ENCODE data around the gene COL18A1. TPM values are rescaled to one million over a fixed set of nuclear protein-coding genes. Genes with fewer than 3 reads are reported as not detected.
"Not testable (repeated sequence)": the region's sequence is repeated elsewhere in the genome, so short reads cannot be mapped to it uniquely, and the experiment has no call there.

COL18A1 gene
- total RNA-seq, 8 experiments from 2014 or later = 1.6 to 341 (median 7.1) TPM

DNA sequence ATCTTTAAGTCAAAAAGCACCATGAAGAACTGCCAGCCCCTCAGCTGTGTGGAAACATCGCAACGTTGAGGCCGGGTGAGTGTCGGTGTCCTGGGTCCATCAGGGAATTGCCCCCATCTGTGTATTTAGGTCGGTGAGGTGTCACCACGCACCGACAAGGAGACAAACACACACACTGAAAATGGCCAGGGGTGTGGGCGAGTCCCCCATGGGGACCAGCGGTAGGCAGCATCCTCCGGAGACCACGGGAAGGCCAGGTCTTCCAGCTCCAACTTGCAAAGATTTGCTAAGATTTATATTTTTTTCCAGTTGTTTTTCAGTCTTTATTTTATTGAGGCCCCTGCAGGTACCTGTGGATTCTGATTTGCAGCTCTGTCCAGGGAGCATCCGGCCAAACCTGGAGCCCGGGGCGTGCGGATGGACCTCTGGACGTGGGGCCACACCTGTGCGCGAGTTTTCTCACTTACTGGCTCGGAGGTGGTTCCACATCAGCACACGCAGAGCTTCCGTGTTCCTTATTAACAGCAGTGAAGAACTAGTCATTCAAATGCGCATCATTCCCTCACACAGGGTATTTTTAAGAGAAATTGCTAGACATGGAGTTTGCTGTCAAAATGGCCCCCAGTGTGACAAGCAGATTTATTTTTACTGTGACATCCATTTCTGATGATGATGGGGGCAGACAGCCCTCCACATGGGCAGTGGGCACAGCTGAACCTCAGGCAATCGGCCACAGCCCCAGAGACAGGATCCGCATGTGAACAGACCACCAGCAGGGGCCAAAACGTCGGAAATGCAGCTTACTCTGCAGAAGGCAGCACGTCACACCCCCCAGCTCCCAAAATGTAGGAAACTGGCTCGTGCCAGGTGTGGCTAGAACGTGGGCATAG lies 154.5 kb downstream of the COL18A1 start:
- 69 to 100% (median 90%) methylated on average over 2 to 14 of the region's 29 CpGs; no CpG with 5 or more reads in 2 of the 10 experiments for WGBS, 10 experiments
- in situ Hi-C loops (cut with MboI; ENCODE audit: low pct_unique_long_range_greater_than_20kb in 2 of 9, low sequenced_read_pairs in 9 of 9, unreplicated experiment in 9 of 9) = loop anchor here in 8 of 9 experiments (25.0 kb wide), 2 partner anchors 253 to 278 kb away; no protein-coding TSS in a partner anchor
- no peak for ATAC-seq (replicated peaks in 6 of 8)
- Histone ChIP-seq H3K4me3 (no peak overlapping the region), H3K27ac (no peak overlapping the region), H3K4me1 (replicated peaks in 1 of 2) (peaks cover 5 to 14% of the 10 kb centered on the region in 2 donors)

DNA sequence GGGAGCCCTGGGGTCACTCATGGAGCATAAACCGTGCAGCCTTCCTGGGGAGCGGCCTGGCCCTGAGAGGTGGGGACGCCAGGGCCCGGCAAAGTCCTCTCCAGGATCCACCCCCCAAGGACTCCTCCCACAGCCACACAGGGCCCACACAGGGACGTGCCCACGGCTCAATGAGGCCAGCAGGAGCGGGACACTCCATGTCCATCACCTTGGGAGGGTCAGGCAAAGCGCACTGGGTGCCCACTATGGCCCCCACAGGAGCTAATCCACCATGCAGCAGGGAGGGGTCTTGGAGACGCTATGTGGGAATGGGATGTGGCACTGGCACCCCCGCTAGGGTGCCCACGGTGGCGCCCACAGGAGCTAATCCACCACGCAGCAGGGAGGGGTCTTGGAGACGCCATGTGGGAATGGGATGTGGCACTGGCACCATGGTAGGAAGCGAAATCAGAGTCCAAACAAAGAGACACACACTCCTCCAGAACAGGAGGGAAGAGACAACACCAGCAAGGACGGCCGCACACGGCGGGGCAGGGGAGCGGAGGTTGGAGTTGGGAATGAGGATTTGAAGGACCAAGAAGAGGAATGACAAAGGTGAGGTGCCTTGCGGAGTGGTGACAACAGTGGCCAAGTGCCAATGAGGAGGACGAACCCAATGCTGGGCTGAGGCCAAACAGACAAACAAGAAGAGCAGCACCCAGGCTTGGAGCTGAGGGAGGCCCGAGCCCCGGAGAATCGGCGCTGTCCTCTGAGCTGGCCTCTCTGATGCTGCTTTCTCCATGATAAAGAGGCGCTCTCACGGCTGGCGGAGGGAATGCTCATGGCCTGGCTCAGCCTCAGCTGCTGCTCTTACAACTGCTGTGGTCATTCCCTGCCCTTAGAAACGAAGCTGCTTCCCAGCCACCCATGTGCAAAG lies 155.4 kb downstream of the COL18A1 start:
- no peak overlapping the region for H3K4me3 ChIP-seq
- no peak for ATAC-seq (replicated peaks in 6 of 8)
- peaks cover 5 to 10% of the 10 kb centered on the region in 2 donors for H3K4me1 ChIP-seq (replicated peaks in 1 of 2)
- in situ Hi-C loops (cut with MboI; ENCODE audit: low pct_unique_long_range_greater_than_20kb in 2 of 9, low sequenced_read_pairs in 9 of 9, unreplicated experiment in 9 of 9) = loop anchor here in 8 of 9 experiments (25.0 kb wide), 2 partner anchors 252 to 277 kb away; no protein-coding TSS in a partner anchor
- no peak overlapping the region for H3K27ac ChIP-seq
- 20 to 75% (median 62%) methylated on average over 1 to 22 of the region's 30 CpGs; no CpG with 5 or more reads in 3 of the 10 experiments for WGBS, 10 experiments

DNA sequence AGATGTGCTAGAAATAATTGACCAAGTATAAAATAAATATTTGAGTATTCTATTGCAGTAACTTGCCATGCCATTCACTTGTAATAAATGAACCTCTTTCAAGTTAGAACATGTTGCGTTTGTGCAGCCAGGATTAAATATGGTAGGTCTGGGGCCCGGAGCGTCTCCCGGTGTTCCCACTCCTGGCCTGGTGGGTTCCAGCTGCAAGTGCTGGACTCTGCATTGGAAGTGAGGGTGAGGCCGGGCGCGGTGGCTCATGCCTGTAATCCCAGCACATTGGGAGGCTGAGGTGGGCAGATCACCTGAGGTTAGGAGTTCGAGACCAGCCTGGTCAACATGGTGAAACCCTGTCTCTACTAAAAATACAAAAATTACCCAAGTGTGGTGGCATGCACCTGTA lies 156.3 kb downstream of the COL18A1 start:
- H3K4me1 ChIP-seq (replicated peaks in 1 of 2); ATAC-seq (replicated peaks in 6 of 8); H3K27ac ChIP-seq; H3K4me3 ChIP-seq: not testable (repeated sequence)
- WGBS, 10 experiments = 20 to 96% (median 94%) methylated on average over 1 to 7 of the region's 8 CpGs; no CpG with 5 or more reads in 5 of the 10 experiments
- in situ Hi-C loops (cut with MboI; ENCODE audit: low pct_unique_long_range_greater_than_20kb in 2 of 9, low sequenced_read_pairs in 9 of 9, unreplicated experiment in 9 of 9) = loop anchor here in 8 of 9 experiments (25.0 kb wide), 2 partner anchors 251 to 276 kb away; no protein-coding TSS in a partner anchor

DNA sequence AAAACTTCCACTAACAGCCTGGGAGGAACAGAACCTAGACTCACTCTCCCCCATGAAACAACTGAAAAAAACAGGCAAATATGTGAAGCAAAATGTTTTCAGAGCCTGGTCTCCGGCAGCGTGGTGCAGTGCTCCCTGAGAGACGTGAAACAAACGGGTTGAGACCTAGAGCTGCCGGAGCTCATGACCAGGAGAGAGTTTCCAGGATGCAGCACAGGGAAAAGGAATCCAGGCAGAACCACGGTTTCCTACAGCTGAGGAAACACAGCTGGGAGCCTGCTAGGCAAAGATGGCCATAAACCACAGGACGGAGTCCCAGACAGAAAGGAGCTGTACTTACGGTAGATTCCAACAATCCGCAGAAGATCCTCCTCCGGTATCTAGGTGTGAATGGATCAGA lies 157.4 kb downstream of the COL18A1 start:
- Histone ChIP-seq H3K4me3 (no peak overlapping the region), H3K4me1 (replicated peaks in 1 of 2) (no peaks in the 10 kb centered on the region), H3K27ac (no peak overlapping the region)
- in situ Hi-C loops (cut with MboI; ENCODE audit: low pct_unique_long_range_greater_than_20kb in 2 of 9, low sequenced_read_pairs in 9 of 9, unreplicated experiment in 9 of 9) = loop anchor here in 8 of 9 experiments (25.0 kb wide), 2 partner anchors 250 to 275 kb away; no protein-coding TSS in a partner anchor
- WGBS, 10 experiments = 23 to 87% (median 75%) methylated on average over 4 to 10 of the region's 10 CpGs; no CpG with 5 or more reads in 4 of the 10 experiments
- ATAC-seq (replicated peaks in 6 of 8) = no peak

DNA sequence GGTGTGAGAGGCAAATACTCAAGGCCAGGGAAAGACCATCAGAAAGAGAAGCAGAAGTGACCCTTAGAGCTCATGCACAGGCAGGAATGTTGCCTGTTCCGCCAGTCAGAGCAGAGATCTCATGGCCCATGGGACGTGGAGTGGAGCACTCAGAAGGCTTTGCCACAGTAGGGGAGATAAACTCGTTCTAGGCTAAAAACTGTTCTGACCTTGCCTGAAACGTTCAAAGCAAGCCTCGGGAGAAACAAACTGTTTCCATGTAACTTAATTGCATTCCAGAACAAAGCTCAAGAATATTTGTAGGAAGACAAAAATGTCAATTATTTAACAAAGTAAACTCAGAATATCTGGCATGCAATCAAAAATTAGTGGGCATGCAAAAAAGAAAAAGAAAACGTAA lies 158.0 kb downstream of the COL18A1 start:
- Histone ChIP-seq H3K27ac (no peak overlapping the region), H3K4me1 (replicated peaks in 1 of 2) (no peaks in the 10 kb centered on the region), H3K4me3 (no peak overlapping the region)
- in situ Hi-C loops (cut with MboI; ENCODE audit: low pct_unique_long_range_greater_than_20kb in 2 of 9, low sequenced_read_pairs in 9 of 9, unreplicated experiment in 9 of 9) = loop anchor here in 8 of 9 experiments (25.0 kb wide), 2 partner anchors 249 to 274 kb away; no protein-coding TSS in a partner anchor
- no peak for ATAC-seq (replicated peaks in 6 of 8)
- 10 to 96% (median 72%) methylated on average over 3 to 6 of the region's 6 CpGs for WGBS, 10 experiments

Other genes starting within 250 kb of the COL18A1 start
- gene POFUT2, start 117.3 kb upstream of the COL18A1 start, total RNA-seq = 10 to 100 TPM; 17.3 to 40.8 (median 25.6) TPM
- 10 to 100 TPM in 3 of 8 experiments, 1 to 10 TPM in 5; 4.0 to 40.5 (median 8.2) TPM for gene SLC19A1, start 137.3 kb downstream of the COL18A1 start, total RNA-seq
- 10 to 100 TPM in 4 of 8 experiments, 1 to 10 TPM in 4; 2.5 to 20.9 (median 10.0) TPM for gene PCBP3, start 238.6 kb downstream of the COL18A1 start, total RNA-seq